ENCODE data around the gene TMEM170A.
"Not testable (repeated sequence)": the region's sequence is repeated elsewhere in the genome, so short reads cannot be mapped to it uniquely, and the experiment has no call there.

TMEM170A gene

DNA sequence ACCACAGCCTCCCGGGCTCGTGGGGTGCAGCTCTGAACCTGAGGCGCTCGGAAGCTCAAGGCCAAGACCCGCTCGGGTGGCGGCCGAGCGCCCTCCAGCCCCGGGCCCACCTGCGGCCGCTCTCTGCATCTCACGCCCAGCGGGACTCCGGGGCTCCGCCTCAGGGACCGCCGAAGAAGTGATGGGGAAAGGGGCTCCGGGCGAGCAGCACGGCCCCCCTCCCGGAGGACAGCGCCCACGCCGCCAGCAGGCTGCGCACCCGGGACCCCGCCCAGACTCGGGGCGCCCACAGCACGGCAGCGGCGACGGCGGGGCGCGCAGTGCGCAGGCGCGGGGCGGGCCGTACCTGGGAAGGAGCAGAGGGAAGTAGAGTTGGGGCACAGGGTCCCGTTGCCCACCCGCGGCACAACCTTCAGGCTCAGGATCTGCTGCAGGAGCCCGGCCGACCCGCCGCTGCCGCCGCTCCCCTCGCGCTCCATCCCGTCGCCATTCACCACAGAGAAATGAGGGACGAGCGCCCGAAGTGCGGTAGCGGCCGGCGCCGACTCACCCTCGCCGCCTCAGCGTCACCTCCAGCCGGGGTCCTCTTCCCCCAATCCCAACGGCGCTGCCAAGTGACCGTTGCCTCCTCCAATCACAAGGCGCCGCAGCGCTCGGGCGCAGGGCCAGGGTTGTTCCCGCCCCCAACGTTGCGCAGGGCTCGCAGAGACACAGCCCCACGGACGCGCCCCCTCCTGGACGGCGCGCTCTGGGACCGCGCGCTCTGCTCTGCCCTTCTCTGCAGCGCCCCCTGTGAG is at the start of gene TMEM170A:
TMEM170A (minus strand) TSS at position 568 of the 797 bp plus-strand sequence; CDS start at position 479, 89 bp downstream.
- Histone ChIP-seq H3K4me3 (peak within 1 kb of the TSS; percentile 77 to 98 (median 85)), H3K27ac (peak within 1 kb of the TSS; percentile 46 to 97 (median 93))

DNA sequence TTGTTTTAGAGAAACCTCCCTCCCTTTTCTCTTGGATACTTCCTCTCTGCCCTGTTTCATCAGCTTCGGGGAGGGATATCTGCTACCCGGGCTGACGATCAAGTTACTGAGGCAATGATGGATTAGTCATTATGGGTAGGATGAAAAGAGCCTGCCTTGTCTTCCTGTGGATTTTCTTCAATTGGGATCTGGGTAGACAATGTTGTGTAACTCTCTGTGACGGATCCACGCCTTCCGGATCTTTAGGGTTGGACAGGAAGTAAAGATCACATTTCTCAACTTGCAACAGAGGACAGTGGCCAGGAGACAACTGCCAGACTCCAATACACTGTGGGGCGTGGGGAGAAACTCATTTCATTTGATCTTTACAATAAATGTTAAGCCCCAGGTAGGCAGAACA is 42.1 kb upstream of the TMEM170A start:
- peak overlapping the region in 3 of 21 experiments; percentile 2 to 46 (median 26) for H3K27ac ChIP-seq
- no peak overlapping the region for H3K4me3 ChIP-seq

- no peak overlapping the region for H3K4me3 ChIP-seq
- peak overlapping the region in 5 of 21 experiments; percentile 2 to 60 (median 26) for H3K27ac ChIP-seq
Measured at GRCh38 chr16:75506107-75506506, 41.6 kb upstream of the TMEM170A start.

DNA sequence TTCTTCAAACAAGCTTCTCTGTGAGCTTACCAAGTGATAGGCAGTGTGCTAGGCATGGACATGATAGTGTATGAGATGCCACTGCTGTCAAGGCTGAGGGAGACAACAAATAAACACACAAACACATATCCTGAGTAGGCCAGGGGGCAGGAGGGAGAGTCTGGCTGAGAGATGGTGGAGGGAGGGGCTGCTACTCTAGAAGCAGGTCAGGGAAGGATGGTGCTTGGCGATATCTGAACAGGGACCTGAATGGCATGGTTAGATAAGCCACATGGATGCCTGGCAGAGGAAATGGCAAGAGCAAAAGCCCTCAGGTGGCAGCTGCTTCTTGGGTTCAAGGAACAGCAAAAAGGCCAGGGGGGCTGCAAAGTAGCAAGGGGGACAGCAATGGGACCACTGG is 39.3 kb upstream of the TMEM170A start:
- no peak overlapping the region for H3K27ac ChIP-seq

GRCh38 chr16:75502916-75503605 is 38.6 kb upstream of the TMEM170A start:
- Histone ChIP-seq H3K4me3 (no peak overlapping the region), H3K27ac (no peak overlapping the region)

More for the DNA sequence above, 39.3 kb upstream of the TMEM170A start:
- H3K4me3 ChIP-seq, result no peak overlapping the region

- not testable (repeated sequence) for H3K27ac ChIP-seq, H3K4me3 ChIP-seq
Measured at GRCh38 chr16:75501820-75502219, 37.3 kb upstream of the TMEM170A start.

DNA sequence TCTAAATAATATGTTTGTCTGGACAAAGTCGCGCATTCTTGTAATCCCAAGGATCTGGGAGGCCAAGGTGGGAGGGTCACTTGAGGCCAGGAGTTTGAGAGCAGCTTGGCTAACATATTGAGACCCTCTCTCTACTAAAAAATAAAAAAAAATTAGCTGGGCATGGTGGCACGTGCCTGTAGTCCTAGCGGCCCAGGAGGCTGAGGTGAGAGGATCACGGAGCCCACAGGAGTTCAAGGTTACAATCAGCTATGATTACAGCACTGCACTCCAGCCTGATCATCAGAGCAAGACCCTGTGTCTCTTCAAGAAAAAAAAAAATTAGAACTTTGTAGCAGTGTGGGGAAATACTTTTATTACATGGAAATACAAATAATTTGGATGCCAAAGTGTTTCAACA is 36.9 kb upstream of the TMEM170A start:
- Histone ChIP-seq H3K4me3 (no peak overlapping the region), H3K27ac (no peak overlapping the region)

- H3K27ac ChIP-seq, H3K4me3 ChIP-seq: not testable (repeated sequence)
Measured at GRCh38 chr16:75498605-75499322, 34.3 kb upstream of the TMEM170A start.

- Histone ChIP-seq H3K4me3 (no peak overlapping the region), H3K27ac (no peak overlapping the region)
Measured at GRCh38 chr16:75497558-75497957, 33.1 kb upstream of the TMEM170A start.

DNA sequence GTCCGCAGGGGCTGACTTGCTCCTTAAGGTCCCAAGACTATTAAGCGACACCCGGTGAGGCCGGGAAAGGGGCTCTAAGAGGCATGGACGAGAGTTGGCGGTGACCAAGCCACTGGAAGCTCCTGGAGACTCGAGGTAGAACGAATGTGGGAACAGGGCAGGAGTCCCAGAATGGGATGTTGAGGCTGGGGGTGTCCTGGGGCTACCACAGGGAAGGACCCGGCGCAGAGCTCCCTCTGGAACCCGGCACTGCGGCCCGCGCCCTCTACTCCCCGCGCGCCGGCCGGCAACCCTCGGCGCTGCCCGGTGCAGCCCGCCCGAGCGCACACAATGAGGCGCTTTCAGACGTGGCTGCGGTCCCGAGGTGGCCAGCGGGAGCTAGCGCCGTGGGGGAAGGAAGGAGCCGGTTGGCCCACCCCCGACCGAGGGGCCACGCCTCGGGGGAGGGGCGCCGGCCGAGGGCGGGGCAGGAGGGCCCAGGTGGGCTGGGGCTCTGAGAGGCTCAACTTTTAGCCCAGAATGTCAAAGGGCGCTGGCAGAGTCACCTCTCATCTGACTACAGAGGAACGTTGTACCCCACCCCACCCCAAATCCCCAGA is 30.7 kb upstream of the TMEM170A start, which contains the start of gene CHST6:
CHST6 (minus strand) TSS at position 366 of the 599 bp plus-strand sequence. CDS start 15,613 bp downstream, outside the sequence.
- Histone ChIP-seq H3K27ac (no peak within 1 kb of the TSS), H3K4me3 (peak within 1 kb of the TSS; percentile 8 to 35 (median 21))

DNA sequence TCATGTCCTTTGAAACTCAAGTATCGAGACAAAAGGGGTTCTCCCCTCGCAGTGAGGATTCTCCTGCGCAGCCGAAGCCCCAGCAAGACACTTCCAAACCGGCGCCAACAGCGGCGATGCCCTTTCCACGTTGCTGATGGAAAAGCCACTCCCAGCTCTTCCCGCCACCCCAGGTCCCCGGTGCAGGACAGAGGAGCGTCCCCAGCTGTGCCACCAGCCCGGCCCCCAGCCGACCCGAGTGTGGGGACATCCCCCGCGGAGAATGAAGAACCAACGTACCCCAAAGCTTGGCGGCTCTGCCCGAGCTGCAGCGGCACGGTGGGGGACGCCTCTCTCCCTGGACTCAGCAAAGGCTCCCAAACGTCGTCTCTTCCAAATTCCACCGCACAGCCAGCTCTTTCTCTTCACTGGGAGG is 30.2 kb upstream of the TMEM170A start:
- Histone ChIP-seq H3K27ac (no peak overlapping the region), H3K4me3 (peak overlapping the region; percentile 8 to 35 (median 21))

DNA sequence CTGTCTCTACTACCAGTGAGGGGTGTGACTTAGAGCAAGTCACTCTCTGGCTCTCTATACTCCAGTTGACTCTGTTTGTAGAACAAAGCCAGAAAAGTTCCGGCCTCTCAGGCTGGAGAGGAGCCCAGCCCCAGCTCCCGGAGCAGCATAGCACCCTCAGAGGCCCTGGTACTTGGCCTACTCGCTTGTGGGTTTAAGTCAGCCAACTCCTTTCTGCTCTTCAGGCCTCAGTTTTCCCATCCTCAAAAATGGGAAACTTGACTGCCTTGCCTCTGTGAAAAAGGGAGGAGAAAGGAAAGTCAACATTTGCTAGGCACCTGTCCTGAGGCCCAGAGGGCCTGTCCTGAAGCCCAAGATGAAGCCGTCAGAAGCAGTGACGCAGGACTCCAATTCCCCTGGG is 29.7 kb upstream of the TMEM170A start:
- Histone ChIP-seq H3K27ac (no peak overlapping the region), H3K4me3 (peak overlapping the region in 2 of 7 experiments; percentile 8 to 35)

GRCh38 chr16:75491876-75492275 is 27.4 kb upstream of the TMEM170A start:
- H3K4me3 ChIP-seq, result no peak overlapping the region
- H3K27ac ChIP-seq, result no peak overlapping the region

DNA sequence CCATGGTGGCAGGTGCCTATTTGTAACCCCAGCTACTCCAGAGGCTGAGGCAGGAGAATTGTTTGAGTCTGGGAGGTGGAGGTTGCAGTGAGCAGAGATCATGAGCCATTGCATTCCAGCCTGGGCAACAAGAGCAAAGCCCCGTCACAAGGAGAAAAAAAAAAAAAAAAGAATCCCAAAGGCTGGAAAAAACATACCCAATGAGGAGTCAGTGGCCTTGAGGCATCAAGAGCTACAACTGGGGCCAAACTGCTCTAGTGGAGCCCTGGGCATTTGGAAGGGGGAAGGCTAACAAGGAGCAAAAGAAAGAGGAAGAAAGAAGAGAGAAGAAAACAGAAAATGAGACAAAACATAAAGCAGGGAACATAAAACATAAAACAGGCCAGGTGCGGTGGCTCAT is 23.8 kb upstream of the TMEM170A start:
- Histone ChIP-seq H3K27ac (no peak overlapping the region), H3K4me3 (no peak overlapping the region)

DNA sequence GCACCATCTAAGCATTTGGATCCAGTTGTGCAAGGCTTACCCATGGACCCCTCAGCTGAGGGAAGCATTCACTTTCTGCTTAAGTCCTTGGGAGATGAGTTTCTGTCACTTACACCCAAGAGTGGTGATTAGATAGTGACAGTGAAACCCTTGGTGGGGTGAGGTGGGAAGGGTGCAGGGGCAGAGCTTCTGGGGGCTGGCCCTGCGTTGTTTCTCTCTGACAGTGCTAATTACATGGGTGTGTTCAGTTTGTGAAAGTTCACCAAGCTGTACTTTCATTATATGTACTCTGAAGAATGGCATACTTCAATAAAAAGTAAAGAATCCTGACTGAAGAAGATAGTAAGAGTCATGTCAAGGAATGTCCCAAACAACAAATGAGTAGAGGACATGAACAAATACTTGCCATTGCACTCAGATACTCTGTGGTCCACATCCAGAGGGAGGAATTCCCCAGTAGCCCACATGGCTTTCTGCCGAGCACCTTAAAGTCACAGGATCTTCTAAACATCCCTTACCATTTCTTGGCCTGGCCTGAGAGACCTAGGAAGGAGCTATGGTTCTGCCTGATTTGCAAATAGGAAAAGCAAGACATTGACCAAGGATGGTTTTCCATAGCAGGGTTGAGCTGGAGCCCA is 22.3 kb upstream of the TMEM170A start:
- H3K4me3 ChIP-seq, result no peak overlapping the region
- H3K27ac ChIP-seq, result no peak overlapping the region

- Histone ChIP-seq H3K4me3 (no peak overlapping the region), H3K27ac (no peak overlapping the region)
Measured at GRCh38 chr16:75486014-75486675, 21.7 kb upstream of the TMEM170A start.

DNA sequence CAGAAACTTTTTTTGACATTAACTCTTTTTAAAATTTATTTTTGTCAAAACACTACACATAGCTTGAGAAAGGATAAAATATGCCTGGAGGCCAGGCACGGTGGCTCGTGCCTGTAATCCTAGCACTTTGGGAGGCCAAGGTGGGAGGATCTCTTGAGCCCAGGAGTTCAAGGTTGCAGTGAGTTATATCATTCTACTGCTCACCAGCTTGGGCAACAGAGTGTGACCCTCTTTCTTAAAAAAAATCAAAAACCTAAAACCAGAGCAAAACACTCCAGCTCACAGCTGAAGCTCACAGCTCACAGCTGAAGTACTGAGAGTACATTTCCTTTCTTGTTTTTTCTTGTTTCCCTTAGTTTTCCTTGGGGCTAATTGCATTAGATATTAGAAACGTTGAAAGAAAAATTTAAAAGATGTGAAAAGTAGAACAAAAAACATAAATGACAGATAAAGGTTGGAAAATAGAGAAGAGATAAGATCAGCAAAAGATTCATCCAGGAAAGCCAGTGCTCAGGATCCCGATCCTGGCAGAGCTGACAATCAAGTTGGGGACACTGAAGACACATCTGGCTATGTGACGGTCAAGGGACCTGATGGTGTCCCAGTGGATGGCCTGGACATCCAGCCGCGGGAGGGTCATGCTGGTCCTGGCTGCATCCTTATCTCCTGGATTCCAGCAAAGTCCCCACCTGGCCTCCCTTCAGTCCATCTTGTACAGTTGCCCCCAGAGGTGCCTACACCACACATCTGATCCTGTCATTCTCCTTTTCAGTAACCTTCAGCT is 20.9 kb upstream of the TMEM170A start:
- no peak overlapping the region for H3K27ac ChIP-seq

DNA sequence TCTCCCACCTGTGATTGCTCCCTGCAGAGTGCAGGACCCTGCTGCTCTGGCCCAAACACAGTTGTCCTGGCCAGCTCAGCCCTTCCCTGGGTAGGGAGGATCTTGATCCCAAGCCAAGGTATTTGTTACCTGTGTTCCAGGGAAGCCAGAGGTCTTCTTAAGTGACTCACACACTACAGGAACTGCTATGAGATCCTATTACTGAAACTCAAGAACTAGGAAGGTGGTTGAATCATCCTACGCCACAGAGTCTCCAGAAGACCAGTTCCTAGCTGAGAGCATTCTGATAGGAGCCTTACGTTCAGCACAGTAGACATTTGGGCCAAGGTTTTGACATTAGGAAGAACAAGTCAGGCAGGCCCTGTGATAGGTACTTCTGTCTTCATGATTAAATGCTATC is 18.7 kb upstream of the TMEM170A start:
- H3K4me3 ChIP-seq, result no peak overlapping the region
- peak overlapping the region in 1 of 21 experiments; percentile 49 for H3K27ac ChIP-seq

More for the DNA sequence above, 20.9 kb upstream of the TMEM170A start:
- H3K4me3 ChIP-seq, result no peak overlapping the region

Measured in skin epidermis (tissue), 12 donors.